NT2/D1 (cell line): ENCODE measurements around the gene PRKRIP1.

Experiments
- SUZ12 ChIP-seq: IDR thresholded peaks from 2 replicates; pipeline ENCODE4 v1.6.1; 2011; ENCODE audit not compliant: insufficient read length, insufficient read depth; ENCODE audit errors: extremely low read depth
- YY1 ChIP-seq: IDR thresholded peaks from 2 replicates; pipeline ENCODE4 v1.6.1; 2011; ENCODE audit not compliant: insufficient read length, insufficient read depth
- ZNF274 ChIP-seq: IDR thresholded peaks from 2 replicates; pipeline ENCODE4 v1.6.1; 2011; ENCODE audit warnings: mild to moderate bottlenecking, low read depth, low read length

- TF ChIP-seq YY1 = no peak
- no peak for TF ChIP-seq ZNF274
- TF ChIP-seq SUZ12 = no peak
Measured at GRCh38 chr7:102392330-102392729, 3.8 kb upstream of the PRKRIP1 start.
